ENCODE results near the gene KIF3A.

The KIF3A gene

GRCh38 chr5:132662004-132662401 is 75.3 kb downstream of the KIF3A start:
- no peaks in the 10 kb centered on the region for H3K9me3 ChIP-seq (ENCODE audit: insufficient read depth, low read depth, low read length)
- no peaks in the 10 kb centered on the region for H3K36me3 ChIP-seq (ENCODE audit: insufficient read depth, low read length)
- no peak for TF ChIP-seq EZH2phosphoT487 (IDR thresholded peaks at IDR 0.05; ENCODE audit: borderline replicate concordance)
- TF ChIP-seq CTCF (conservative IDR thresholded peaks at IDR 0.05; ENCODE audit: low read length) = no peak
- H3K4me2 ChIP-seq (ENCODE audit: low read depth, low read length, poor library complexity, severe bottlenecking) = no peak overlapping the region
- no peak overlapping the region for H2AFZ ChIP-seq (ENCODE audit: low read length)
- H3K4me1 ChIP-seq (ENCODE audit: insufficient read depth, low read length, poor library complexity, severe bottlenecking) = peaks cover 17% of the 10 kb centered on the region
- no peaks in the 10 kb centered on the region for H3F3A ChIP-seq (ENCODE audit: low read depth)
- H3K79me2 ChIP-seq (ENCODE audit: insufficient read depth, low read length) = no peaks in the 10 kb centered on the region
- no peak overlapping the region for H3K4me3 ChIP-seq (ENCODE audit: low read length, poor library complexity, severe bottlenecking)
- H3K9ac ChIP-seq (ENCODE audit: low read depth, low read length, poor library complexity, severe bottlenecking) = no peak overlapping the region
- no peaks in the 10 kb centered on the region for H3K9me2 ChIP-seq (replicated peaks; ENCODE audit: low read depth, low read length)
- H3K27me3 ChIP-seq (ENCODE audit: insufficient read depth, low read length, poor library complexity, severe bottlenecking) = no peaks in the 10 kb centered on the region
- no peaks in the 10 kb centered on the region for H4K20me1 ChIP-seq (ENCODE audit: insufficient read depth, low read length, poor library complexity, severe bottlenecking)

DNA sequence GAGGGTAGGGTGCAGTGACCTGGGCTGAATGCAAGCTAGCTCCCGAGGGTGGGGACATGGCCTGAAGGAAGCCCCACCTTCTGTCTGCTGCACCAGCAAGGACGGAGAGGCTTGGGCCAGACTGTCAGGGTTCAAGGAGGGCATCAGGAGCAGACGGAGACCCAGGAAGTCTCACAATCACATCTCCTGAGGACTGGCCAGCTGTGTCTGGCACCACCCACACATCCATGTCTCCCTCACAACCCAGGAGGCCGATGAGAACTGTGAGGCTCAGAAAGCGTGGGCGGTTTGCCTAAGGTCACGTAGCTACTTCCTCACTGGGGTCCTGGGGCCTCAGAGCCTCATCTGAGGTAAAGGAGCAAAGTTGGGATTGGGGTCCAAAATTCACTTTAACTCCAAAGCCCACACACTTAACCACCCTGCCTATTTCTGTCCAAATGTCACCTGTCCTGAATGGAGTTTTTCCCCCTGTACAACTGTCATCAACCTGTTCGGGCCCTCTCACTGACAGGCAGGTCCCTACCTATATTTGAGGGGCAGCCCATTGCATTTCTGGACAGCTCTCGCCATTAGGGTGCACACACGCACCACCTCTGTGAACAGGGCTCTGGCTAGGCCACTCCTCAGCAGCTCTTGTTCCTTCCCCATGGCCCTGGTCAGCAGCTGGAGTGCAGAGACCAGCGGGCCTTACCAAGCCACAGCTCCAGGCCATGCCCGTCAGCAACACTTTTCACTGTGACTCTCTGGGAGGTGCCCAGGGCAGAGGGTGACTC is 75.9 kb downstream of the KIF3A start:
- Histone ChIP-seq H3K79me2 (ENCODE audit: insufficient read depth, low read length) (no peaks in the 10 kb centered on the region), H3K9ac (ENCODE audit: low read depth, low read length, poor library complexity, severe bottlenecking) (no peak overlapping the region), H3K36me3 (ENCODE audit: insufficient read depth, low read length) (no peaks in the 10 kb centered on the region), H3K4me1 (ENCODE audit: insufficient read depth, low read length, poor library complexity, severe bottlenecking) (peaks cover 11% of the 10 kb centered on the region), H2AFZ (ENCODE audit: low read length) (no peak overlapping the region), H4K20me1 (ENCODE audit: insufficient read depth, low read length, poor library complexity, severe bottlenecking) (no peaks in the 10 kb centered on the region), H3K9me3 (ENCODE audit: insufficient read depth, low read depth, low read length) (no peaks in the 10 kb centered on the region), H3K9me2 (replicated peaks; ENCODE audit: low read depth, low read length) (no peaks in the 10 kb centered on the region), H3F3A (ENCODE audit: low read depth) (no peaks in the 10 kb centered on the region), H3K27me3 (ENCODE audit: insufficient read depth, low read length, poor library complexity, severe bottlenecking) (no peaks in the 10 kb centered on the region), H3K4me2 (ENCODE audit: low read depth, low read length, poor library complexity, severe bottlenecking) (no peak overlapping the region), H3K4me3 (ENCODE audit: low read length, poor library complexity, severe bottlenecking) (no peak overlapping the region)
- TF ChIP-seq EZH2phosphoT487 (IDR thresholded peaks at IDR 0.05; ENCODE audit: borderline replicate concordance) (no peak), CTCF (conservative IDR thresholded peaks at IDR 0.05; ENCODE audit: low read length) (no peak)

- no peak overlapping the region for H3K4me2 ChIP-seq (ENCODE audit: low read depth, low read length, poor library complexity, severe bottlenecking)
- TF ChIP-seq CTCF (conservative IDR thresholded peaks at IDR 0.05; ENCODE audit: low read length) (no peak), EZH2phosphoT487 (IDR thresholded peaks at IDR 0.05; ENCODE audit: borderline replicate concordance) (no peak)
Measured at GRCh38 chr5:132659598-132660493, 77.5 kb downstream of the KIF3A start.

More at GRCh38 chr5:132659598-132660493, 77.5 kb downstream of the KIF3A start:
- no peaks in the 10 kb centered on the region for H4K20me1 ChIP-seq (ENCODE audit: insufficient read depth, low read length, poor library complexity, severe bottlenecking)
- no peak overlapping the region for H3K4me3 ChIP-seq (ENCODE audit: low read length, poor library complexity, severe bottlenecking)
- H3K27me3 ChIP-seq (ENCODE audit: insufficient read depth, low read length, poor library complexity, severe bottlenecking) = no peaks in the 10 kb centered on the region
- no peaks in the 10 kb centered on the region for H3F3A ChIP-seq (ENCODE audit: low read depth)
- no peak overlapping the region for H2AFZ ChIP-seq (ENCODE audit: low read length)
- no peaks in the 10 kb centered on the region for H3K9me2 ChIP-seq (replicated peaks; ENCODE audit: low read depth, low read length)
- peaks cover 10% of the 10 kb centered on the region for H3K4me1 ChIP-seq (ENCODE audit: insufficient read depth, low read length, poor library complexity, severe bottlenecking)
- no peaks in the 10 kb centered on the region for H3K36me3 ChIP-seq (ENCODE audit: insufficient read depth, low read length)
- no peak overlapping the region for H3K9ac ChIP-seq (ENCODE audit: low read depth, low read length, poor library complexity, severe bottlenecking)
- no peaks in the 10 kb centered on the region for H3K79me2 ChIP-seq (ENCODE audit: insufficient read depth, low read length)
- H3K9me3 ChIP-seq (ENCODE audit: insufficient read depth, low read depth, low read length) = no peaks in the 10 kb centered on the region
